Activated naive CD8-positive, alpha-beta T cell treated with anti-CD3 and anti-CD28 coated beads for 36 hours (primary cell): ENCODE measurements around the gene CAPN3. TPM values are rescaled to one million over a fixed set of nuclear protein-coding genes. Genes with fewer than 3 reads are reported as not detected.
A peak's percentile ranks its signal among the peaks of the same experiment; 100 is the strongest.

ENCODE experiments used
- DNase-seq: peaks from one replicate; pipeline ENCODE4 v3.0.0; 2021
- H3K27ac Mint-ChIP-seq: one replicate; pipeline ENCODE4 v1.8.0; 2022; ENCODE audit warnings: mild to moderate bottlenecking, moderate library complexity, mixed read lengths
- H3K27me3 Mint-ChIP-seq: one replicate; pipeline ENCODE4 v1.8.0; 2022; ENCODE audit warnings: mild to moderate bottlenecking, mixed read lengths
- H3K36me3 Mint-ChIP-seq: one replicate; pipeline ENCODE4 v1.8.0; 2021; ENCODE audit warnings: mild to moderate bottlenecking, mixed read lengths
- H3K4me1 Mint-ChIP-seq: one replicate; pipeline ENCODE4 v1.8.0; 2021; ENCODE audit warnings: mixed read lengths
- H3K4me3 Mint-ChIP-seq: one replicate; pipeline ENCODE4 v1.8.0; 2022; ENCODE audit warnings: mild to moderate bottlenecking, moderate library complexity, mixed read lengths
- H3K9me3 Mint-ChIP-seq: one replicate; pipeline ENCODE4 v1.8.0; 2022; ENCODE audit warnings: mixed read lengths
- total RNA-seq, 2 experiments: library from RNA; stranded (reverse); gene quantifications; one replicate each; pipeline ENCODE4 v1.2.3, GENCODE V29; 2021

Gene CAPN3
- total RNA-seq, 2 experiments from 2014 or later, result 1.4 to 1.8 TPM

DNA sequence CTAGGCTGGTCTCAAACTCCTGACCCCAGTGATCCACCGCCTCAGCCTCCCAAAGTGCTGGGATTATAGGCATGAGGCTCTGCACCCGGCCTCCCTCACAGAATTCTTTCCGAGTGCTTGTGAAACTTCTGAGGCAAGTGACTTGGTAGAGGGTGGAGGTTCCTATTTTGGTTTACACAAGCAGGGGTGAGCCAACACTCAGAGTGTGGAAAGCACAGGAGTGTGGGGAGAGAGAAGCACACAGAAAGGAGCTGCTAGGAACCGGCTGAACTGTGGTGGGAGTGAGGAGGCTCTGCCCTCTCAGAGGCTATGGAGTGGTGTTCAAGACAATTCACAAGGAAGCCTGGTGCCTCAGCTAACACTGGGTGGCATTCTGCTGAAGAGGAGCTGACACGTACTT, 7.7 kb downstream of the CAPN3 start:
- Mint-ChIP-seq H3K27ac (no peak overlapping the region), H3K4me3 (no peak overlapping the region), H3K36me3 (peaks cover 4% of the 10 kb centered on the region), H3K27me3 (no peaks in the 10 kb centered on the region), H3K4me1 (no peaks in the 10 kb centered on the region), H3K9me3 (peaks cover 1% of the 10 kb centered on the region)
- DNase-seq, result no peak

DNA sequence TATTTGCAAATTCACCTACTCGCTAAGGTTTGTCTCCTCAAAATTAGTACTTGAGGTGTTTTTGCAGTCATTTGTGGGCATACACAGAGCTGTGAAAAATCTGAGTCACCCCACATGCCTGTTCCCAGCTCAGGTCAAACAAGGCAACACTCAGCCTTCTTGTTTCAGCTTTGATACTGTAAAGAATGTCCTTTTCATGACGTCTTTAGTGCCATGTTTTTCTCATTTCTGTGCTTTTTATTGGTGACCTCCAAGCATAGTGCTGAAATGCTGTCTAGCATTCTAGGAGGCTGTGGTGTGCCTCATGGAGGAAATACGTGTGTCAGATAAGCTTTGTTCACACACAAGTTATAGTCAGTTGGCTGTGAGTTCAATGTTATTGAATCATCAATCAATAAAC, 8.8 kb downstream of the CAPN3 start:
- H3K36me3 Mint-ChIP-seq, result peaks cover 4% of the 10 kb centered on the region
- H3K27me3 Mint-ChIP-seq, result no peaks in the 10 kb centered on the region
- H3K27ac Mint-ChIP-seq, result no peak overlapping the region
- DNase-seq, result no peak
- H3K9me3 Mint-ChIP-seq, result peaks cover 1% of the 10 kb centered on the region
- no peak overlapping the region for H3K4me3 Mint-ChIP-seq
- H3K4me1 Mint-ChIP-seq, result no peaks in the 10 kb centered on the region

GRCh38 chr15:42371096-42371495, 11.8 kb downstream of the CAPN3 start:
- peaks cover 4% of the 10 kb centered on the region for H3K36me3 Mint-ChIP-seq
- H3K9me3 Mint-ChIP-seq, result peaks cover 1% of the 10 kb centered on the region
- no peak overlapping the region for H3K27ac Mint-ChIP-seq
- DNase-seq, result no peak
- no peaks in the 10 kb centered on the region for H3K27me3 Mint-ChIP-seq
- H3K4me3 Mint-ChIP-seq, result no peak overlapping the region
- H3K4me1 Mint-ChIP-seq, result no peaks in the 10 kb centered on the region

GRCh38 chr15:42373274-42373673, 14.0 kb downstream of the CAPN3 start:
- H3K27ac Mint-ChIP-seq, result no peak overlapping the region
- no peaks in the 10 kb centered on the region for H3K4me1 Mint-ChIP-seq
- H3K27me3 Mint-ChIP-seq, result no peaks in the 10 kb centered on the region
- H3K9me3 Mint-ChIP-seq, result peaks cover 8% of the 10 kb centered on the region
- peaks cover 7% of the 10 kb centered on the region for H3K36me3 Mint-ChIP-seq
- no peak overlapping the region for H3K4me3 Mint-ChIP-seq
- DNase-seq, result no peak

GRCh38 chr15:42373936-42374335, 14.6 kb downstream of the CAPN3 start:
- Mint-ChIP-seq H3K9me3 (peaks cover 11% of the 10 kb centered on the region), H3K27ac (no peak overlapping the region), H3K36me3 (peaks cover 12% of the 10 kb centered on the region), H3K4me3 (no peak overlapping the region), H3K27me3 (no peaks in the 10 kb centered on the region), H3K4me1 (no peaks in the 10 kb centered on the region)
- no peak for DNase-seq

- H3K36me3 Mint-ChIP-seq, result peaks cover 19% of the 10 kb centered on the region
- H3K4me1 Mint-ChIP-seq, result no peaks in the 10 kb centered on the region
- peaks cover 15% of the 10 kb centered on the region for H3K9me3 Mint-ChIP-seq
- H3K27me3 Mint-ChIP-seq, result no peaks in the 10 kb centered on the region
- no peak for DNase-seq
- H3K27ac Mint-ChIP-seq, result no peak overlapping the region
- no peak overlapping the region for H3K4me3 Mint-ChIP-seq
Observed at GRCh38 chr15:42374810-42375209, 15.5 kb downstream of the CAPN3 start.

GRCh38 chr15:42375252-42375651, 16.0 kb downstream of the CAPN3 start:
- Mint-ChIP-seq H3K36me3 (peaks cover 19% of the 10 kb centered on the region), H3K27ac (no peak overlapping the region)

DNA sequence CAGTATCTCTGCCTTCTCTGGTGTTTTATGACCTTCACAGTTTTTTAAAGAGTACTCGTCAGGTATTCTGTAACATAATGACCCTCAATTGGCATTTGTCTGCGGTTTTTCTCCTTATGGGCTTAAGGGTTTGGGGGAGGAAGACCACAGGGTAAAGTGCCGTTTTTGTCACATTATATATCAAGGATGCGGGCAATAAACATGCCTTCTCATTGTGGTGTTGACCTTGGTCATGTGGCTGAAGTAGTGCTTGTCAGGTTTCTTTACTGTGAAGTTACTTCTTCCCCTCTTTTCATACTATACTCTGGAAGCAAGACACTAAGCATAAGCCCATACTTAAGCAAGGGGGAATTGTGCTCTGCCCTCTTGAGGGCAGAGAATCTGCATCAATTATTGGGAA, 16.6 kb downstream of the CAPN3 start:
- DNase-seq, result no peak
- Mint-ChIP-seq H3K9me3 (peaks cover 15% of the 10 kb centered on the region), H3K27me3 (no peaks in the 10 kb centered on the region), H3K4me1 (no peaks in the 10 kb centered on the region), H3K4me3 (no peak overlapping the region), H3K27ac (no peak overlapping the region), H3K36me3 (peaks cover 16% of the 10 kb centered on the region)

More at GRCh38 chr15:42375252-42375651, 16.0 kb downstream of the CAPN3 start:
- Mint-ChIP-seq H3K9me3 (peaks cover 15% of the 10 kb centered on the region), H3K27me3 (no peaks in the 10 kb centered on the region), H3K4me1 (no peaks in the 10 kb centered on the region), H3K4me3 (no peak overlapping the region)
- no peak for DNase-seq

DNA sequence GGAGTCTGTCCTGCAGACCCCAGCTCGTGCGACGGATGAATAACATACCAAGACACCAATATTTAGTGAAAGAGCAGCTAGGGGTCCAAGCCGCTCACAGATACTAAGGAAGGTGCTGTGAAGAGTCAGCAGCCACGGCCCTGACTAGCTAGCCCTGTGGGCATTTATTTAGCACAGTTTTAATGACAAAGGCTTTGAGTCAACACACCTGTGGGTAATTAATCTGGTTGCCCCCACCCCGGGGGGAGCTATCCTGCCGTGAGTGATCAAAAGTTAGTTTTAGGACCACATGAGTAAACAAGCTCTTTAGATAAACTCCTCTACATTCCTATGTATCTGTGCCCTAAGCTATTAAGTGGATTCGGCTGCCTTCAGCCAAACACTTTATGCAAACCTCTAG, 18.7 kb downstream of the CAPN3 start:
- H3K4me1 Mint-ChIP-seq, result no peaks in the 10 kb centered on the region
- H3K36me3 Mint-ChIP-seq, result peaks cover 15% of the 10 kb centered on the region
- H3K27ac Mint-ChIP-seq, result no peak overlapping the region
- H3K27me3 Mint-ChIP-seq, result no peaks in the 10 kb centered on the region
- no peak overlapping the region for H3K4me3 Mint-ChIP-seq
- peaks cover 14% of the 10 kb centered on the region for H3K9me3 Mint-ChIP-seq
- no peak for DNase-seq

DNA sequence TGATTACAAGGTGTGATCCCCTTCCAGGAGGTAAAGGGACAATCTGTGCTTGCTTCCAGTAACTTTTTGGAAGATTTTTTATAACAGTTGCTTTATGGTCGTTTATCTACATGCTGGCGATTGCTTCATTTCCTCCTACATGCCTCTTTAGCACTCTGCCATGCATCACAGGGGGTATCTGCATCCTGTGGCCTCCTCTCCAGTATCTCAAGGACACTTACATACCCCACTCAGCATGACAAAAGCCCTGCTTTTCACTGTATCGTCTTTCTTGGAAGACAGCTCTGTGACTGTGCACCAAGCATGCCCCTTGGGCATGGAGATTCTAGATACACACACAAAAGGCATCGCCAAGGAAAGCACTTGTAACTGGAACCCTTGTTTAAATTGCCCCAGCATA, 25.3 kb downstream of the CAPN3 start:
- Mint-ChIP-seq H3K36me3 (peaks cover 3% of the 10 kb centered on the region), H3K9me3 (no peaks in the 10 kb centered on the region), H3K4me3 (no peak overlapping the region), H3K4me1 (no peaks in the 10 kb centered on the region), H3K27me3 (no peaks in the 10 kb centered on the region), H3K27ac (no peak overlapping the region)
- no peak for DNase-seq

DNA sequence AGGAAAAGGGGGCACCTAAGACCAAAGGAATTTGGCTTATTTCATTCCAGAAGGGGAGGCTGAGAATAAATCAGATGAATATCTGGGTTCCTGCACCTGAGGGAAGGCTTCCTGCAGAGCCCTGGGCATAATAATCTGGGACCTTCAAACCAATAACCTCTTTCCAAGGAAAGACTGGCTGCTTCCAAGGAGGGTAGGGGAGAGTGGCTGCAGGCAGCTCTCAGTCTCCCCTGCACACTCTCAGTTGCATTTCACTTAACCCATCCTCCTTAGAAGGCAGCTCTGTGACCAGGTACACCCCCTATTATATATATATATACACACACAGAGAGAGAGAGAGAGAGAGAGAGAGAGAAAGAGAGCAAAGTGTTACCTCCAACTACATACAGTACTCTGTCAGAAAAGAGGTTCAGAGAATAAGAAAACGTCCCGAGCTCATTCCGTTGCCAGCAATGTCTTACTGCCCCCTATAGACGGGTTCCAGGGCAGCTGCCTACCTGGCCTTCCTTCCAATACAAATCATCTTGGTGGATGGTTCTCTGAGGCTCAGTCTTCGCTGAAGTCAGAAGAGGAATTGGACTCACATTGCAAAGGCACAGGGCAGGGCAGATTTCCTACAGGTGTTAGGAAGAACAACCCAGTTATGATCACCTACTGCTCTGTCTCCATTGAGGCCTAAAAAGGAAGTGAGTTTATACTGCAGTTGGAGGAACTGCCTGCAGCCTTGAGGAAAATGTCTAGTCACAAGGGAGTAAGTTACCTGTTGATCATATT, 26.1 kb downstream of the CAPN3 start:
- no peak overlapping the region for H3K4me3 Mint-ChIP-seq
- no peak overlapping the region for H3K27ac Mint-ChIP-seq
- DNase-seq, result peak; percentile 10
- no peaks in the 10 kb centered on the region for H3K9me3 Mint-ChIP-seq
- no peaks in the 10 kb centered on the region for H3K27me3 Mint-ChIP-seq
- peaks cover 1% of the 10 kb centered on the region for H3K36me3 Mint-ChIP-seq
- H3K4me1 Mint-ChIP-seq, result no peaks in the 10 kb centered on the region

GRCh38 chr15:42385980-42386700, 26.8 kb downstream of the CAPN3 start:
- peaks cover 1% of the 10 kb centered on the region for H3K36me3 Mint-ChIP-seq
- H3K27me3 Mint-ChIP-seq, result no peaks in the 10 kb centered on the region
- no peak for DNase-seq
- no peaks in the 10 kb centered on the region for H3K9me3 Mint-ChIP-seq
- no peak overlapping the region for H3K4me3 Mint-ChIP-seq
- H3K4me1 Mint-ChIP-seq, result no peaks in the 10 kb centered on the region
- no peak overlapping the region for H3K27ac Mint-ChIP-seq

DNA sequence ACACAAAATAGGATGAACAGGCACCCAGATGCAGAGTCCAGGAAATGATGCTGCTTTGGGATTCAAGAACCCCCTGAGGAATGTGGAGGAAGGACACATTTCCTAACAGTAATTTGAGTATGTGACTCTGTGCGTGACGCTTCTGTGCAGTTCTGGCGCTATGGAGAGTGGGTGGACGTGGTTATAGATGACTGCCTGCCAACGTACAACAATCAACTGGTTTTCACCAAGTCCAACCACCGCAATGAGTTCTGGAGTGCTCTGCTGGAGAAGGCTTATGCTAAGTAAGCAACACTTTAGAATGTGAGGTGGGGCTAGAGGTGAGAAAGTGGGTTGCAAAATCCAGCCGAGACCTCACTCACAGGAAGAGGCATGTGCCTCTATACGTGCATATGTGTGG, 28.3 kb downstream of the CAPN3 start:
- Mint-ChIP-seq H3K27ac (no peak overlapping the region), H3K9me3 (no peaks in the 10 kb centered on the region), H3K4me1 (no peaks in the 10 kb centered on the region), H3K27me3 (no peaks in the 10 kb centered on the region), H3K36me3 (peaks cover 1% of the 10 kb centered on the region), H3K4me3 (no peak overlapping the region)
- DNase-seq, result no peak

DNA sequence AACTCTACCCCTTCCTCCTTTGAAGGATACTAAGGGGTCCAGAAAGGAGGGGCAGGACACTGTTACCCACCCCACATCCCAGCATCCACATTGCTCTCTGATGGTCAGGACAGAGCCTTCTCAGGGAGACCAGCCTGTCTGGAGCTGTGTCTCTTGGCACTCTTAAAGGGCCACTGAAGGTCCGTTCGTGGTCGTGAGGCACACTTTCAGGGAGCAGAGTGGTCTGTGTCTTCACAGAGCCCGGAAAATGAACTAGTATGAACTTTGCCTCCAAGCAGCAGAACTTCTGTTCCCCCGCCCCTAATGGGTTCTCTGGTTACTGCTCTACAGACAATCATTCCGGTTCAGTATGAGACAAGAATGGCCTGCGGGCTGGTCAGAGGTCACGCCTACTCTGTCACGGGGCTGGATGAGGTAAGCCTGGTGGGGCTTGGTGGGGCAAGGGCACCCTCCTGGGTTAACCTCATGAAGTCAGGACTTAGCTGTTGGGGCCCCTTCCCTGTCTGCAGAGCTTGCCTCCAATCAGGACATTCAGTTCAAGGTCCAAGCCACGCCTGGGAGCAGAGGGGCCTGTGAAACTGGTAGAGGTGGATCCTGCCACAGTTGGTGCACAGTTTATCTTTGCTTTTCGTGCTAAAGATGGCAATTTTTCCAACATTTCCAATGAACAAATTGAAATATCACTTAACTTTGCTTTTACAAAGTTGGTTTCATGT, 33.2 kb downstream of the CAPN3 start:
- H3K4me1 Mint-ChIP-seq, result no peaks in the 10 kb centered on the region
- no peak overlapping the region for H3K4me3 Mint-ChIP-seq
- no peaks in the 10 kb centered on the region for H3K9me3 Mint-ChIP-seq
- H3K27me3 Mint-ChIP-seq, result no peaks in the 10 kb centered on the region
- H3K27ac Mint-ChIP-seq, result no peak overlapping the region
- no peak for DNase-seq
- H3K36me3 Mint-ChIP-seq, result no peaks in the 10 kb centered on the region

DNA sequence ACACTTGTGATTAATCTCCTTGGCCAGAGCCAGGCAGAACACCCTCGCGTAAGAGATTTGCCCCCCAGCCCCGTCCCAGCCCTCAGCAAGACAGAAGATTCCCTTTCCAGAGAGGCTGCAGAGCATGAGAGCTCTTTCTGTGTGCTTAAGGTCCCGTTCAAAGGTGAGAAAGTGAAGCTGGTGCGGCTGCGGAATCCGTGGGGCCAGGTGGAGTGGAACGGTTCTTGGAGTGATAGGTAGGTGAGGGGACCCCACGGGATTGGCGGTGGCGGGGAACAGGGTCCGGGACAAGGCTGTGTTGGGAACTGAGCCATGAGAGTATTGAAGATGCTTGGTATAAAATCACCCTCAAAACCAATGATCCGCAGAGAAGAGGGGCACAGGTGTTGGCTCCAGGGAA, 34.8 kb downstream of the CAPN3 start:
- no peak for DNase-seq
- no peaks in the 10 kb centered on the region for H3K9me3 Mint-ChIP-seq
- no peaks in the 10 kb centered on the region for H3K36me3 Mint-ChIP-seq
- no peak overlapping the region for H3K27ac Mint-ChIP-seq
- no peak overlapping the region for H3K4me3 Mint-ChIP-seq
- no peaks in the 10 kb centered on the region for H3K27me3 Mint-ChIP-seq
- H3K4me1 Mint-ChIP-seq, result no peaks in the 10 kb centered on the region
